Cerebellar cortex (tissue), 1 donor: Measurements from ENCODE around the gene GPHA2.
A peak's percentile ranks its signal among the peaks of the same experiment; 100 is the strongest.

Experiments
- DNase-seq: peaks from one replicate; pipeline ENCODE4 v3.0.0-alpha.2; 2015; ENCODE audit warnings: low spot score

Gene GPHA2

GRCh38 chr11:64910451-64911093, 25.1 kb downstream of the GPHA2 start:
- DNase-seq, result no peak

- no peak for DNase-seq
These were observed 25.9 kb downstream of the GPHA2 start for GRCh38 chr11:64909653-64910343.

- no peak for DNase-seq
These were observed 26.9 kb downstream of the GPHA2 start for GRCh38 chr11:64908766-64909165.

GRCh38 chr11:64906314-64906635, 29.4 kb downstream of the GPHA2 start:
- no peak for DNase-seq

GRCh38 chr11:64905516-64906313, 30.0 kb downstream of the GPHA2 start:
- no peak for DNase-seq

- DNase-seq, result no peak
These were observed 32.3 kb downstream of the GPHA2 start for GRCh38 chr11:64903291-64903833.

GRCh38 chr11:64902102-64902900, 33.4 kb downstream of the GPHA2 start:
- no peak for DNase-seq

- DNase-seq, result no peak
These were observed 34.9 kb downstream of the GPHA2 start for GRCh38 chr11:64900774-64901173.

- DNase-seq, result no peak
These were observed 35.4 kb downstream of the GPHA2 start for GRCh38 chr11:64900263-64900678.

GRCh38 chr11:64898541-64898940, 37.2 kb downstream of the GPHA2 start:
- no peak for DNase-seq

GRCh38 chr11:64898076-64898445, 37.6 kb downstream of the GPHA2 start:
- DNase-seq, result no peak

GRCh38 chr11:64897381-64898075, 38.2 kb downstream of the GPHA2 start:
- DNase-seq, result no peak

- DNase-seq, result no peak
These were observed 39.2 kb downstream of the GPHA2 start for GRCh38 chr11:64896448-64897022.

GRCh38 chr11:64894812-64895452, 40.8 kb downstream of the GPHA2 start:
- DNase-seq, result no peak

GRCh38 chr11:64894070-64894811, 41.5 kb downstream of the GPHA2 start:
- DNase-seq, result peak; percentile 69

- no peak for DNase-seq
These were observed 42.3 kb downstream of the GPHA2 start for GRCh38 chr11:64893194-64894069.

- no peak for DNase-seq
These were observed 42.9 kb downstream of the GPHA2 start for GRCh38 chr11:64892838-64893193.

GRCh38 chr11:64892411-64892831, 43.3 kb downstream of the GPHA2 start:
- peak; percentile 60 for DNase-seq

- DNase-seq, result no peak
These were observed 43.8 kb downstream of the GPHA2 start for GRCh38 chr11:64891880-64892279.
